NCI-H1105 (cell line): Measurements from ENCODE around the gene HSDL2.

Experiments used
- DNase-seq: peaks from one replicate; lab custom pipeline; 2025; lab: John Stamatoyannopoulos, UW

The HSDL2 gene

DNA sequence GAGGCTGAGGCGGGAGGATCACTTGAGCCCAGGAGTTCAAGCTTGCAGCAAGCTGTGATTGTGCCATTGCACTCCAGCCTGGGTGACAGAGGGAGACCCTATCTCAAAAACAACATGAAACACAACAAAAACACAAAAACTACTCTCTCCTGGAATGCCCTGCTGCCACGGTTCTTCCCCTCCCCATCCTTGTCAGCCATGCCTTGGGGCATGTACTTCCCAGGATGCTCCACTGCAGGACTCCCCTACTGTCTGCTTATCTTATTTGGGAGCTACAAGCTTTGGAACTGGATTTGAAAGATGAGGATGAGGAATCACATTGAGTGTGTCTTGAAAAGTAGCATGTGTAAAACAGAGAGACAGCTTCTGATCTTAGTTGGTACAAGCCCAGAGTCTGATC is 66.6 kb downstream of the HSDL2 start:
- DNase-seq: no peak

DNA sequence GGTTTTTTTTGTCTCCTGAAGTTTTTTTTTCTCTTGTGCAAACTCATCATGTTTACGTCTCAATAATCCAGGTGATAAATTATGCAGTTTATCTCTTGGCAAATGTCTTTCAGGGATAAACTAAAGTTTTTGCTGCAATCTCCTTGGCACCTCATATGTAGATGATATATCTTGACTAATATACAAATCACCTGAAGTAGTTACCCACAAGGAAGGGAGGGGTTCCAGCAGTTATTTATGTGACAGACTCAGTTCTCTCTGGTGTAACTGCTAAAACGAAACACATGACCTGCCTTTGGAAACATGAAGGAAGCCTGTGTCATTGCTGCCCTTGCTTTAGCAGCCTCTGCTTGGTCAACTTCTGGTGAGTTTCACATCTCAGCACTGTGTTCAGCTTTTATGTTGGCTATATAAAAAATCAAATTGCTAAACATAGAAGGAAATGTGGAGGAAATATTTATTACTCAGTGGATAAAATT is 67.4 kb downstream of the HSDL2 start:
- DNase-seq: no peak

DNA sequence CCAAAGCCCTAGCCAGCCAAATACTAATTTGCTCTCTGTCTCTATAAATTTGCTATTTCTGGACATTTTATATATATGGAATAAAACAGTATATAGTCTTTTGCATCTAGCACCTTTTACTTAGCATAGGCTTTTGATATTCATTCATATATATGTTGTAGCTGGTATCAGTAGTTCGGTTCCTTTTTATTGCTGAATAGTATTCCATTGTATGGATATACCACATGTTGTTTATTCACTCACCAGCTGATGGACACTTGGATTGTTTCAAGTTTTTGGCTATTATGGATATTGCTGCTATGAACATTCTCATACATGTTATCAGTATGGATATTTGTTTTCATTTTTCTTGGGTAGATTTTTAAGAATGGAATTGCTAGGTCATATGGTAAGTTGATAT is 82.9 kb downstream of the HSDL2 start:
- DNase-seq: no peak

DNA sequence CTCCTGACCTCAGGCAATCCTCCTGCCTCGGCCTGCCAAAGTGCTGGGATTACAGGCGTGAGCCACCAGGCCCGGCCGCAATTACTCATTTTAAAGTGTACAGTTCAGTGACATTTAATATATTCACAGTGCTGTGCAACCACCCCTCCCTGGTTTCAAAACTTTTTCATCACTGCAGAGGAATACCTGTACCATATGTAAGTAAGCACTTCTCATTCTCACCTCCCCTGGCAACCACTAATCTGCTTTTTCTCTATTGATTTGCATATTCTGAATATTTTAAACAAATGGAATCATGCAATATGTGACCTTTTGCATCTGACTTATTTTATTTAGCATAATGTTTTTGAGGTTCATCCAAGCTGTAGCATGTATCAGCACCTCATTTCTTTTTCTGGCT is 85.4 kb downstream of the HSDL2 start:
- DNase-seq: no peak

DNA sequence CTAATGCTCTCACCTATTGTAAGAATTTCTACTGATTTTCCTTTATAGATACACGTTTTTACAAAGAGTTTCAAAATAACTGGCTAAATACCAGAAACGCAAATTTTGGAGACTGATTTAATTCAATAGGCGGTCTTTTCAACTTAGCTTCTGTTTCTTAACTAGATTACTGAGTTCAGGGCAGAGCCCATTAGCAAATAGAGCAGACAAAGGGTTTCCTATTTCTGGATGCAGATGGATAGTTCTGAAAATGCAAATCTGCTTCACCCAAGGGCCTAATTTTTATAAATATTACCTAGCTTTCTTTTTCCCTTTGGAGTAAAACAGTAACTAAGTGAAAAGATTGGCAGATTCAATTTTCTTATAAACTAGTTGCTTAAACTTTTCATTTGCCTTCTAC is 93.1 kb downstream of the HSDL2 start:
- no peak for DNase-seq

DNA sequence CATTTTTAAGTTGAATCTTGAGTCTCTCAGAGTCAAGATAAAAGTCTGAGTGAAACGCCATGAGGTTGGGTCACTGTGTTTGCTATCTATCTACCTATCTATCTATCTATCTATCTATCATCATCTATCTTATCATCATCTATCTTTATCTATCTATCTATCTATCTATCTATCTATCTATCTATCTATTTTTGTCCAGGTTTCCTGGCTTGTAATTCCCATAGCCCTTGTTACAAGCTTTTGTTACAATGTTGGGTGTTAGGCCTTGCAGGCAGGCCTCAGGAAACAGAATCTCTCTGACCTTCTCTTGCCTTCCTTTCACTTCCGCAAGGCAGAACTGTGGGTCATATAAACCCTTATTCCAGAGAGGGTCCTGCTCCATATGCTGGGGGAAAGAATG is 94.1 kb downstream of the HSDL2 start:
- DNase-seq: no peak

DNA sequence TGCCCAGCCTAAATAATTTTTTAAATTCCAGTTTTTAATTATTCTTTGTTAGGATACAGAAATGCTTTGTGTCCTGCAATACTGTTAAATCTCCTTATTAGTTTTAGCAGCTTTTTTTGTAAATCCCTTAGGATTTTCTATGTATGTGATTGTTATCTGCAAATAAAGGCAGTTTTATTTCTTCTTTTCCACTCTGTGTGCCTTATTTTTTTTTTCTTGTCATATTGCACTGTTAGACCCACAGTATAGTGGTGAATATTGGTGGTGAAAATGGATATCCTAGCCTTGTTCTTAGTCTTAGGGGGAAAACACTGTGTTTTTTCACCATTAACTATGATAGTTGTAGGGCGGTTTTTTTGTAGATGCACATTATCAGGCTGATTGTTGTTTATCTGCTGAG is 95.4 kb downstream of the HSDL2 start:
- DNase-seq: no peak

DNA sequence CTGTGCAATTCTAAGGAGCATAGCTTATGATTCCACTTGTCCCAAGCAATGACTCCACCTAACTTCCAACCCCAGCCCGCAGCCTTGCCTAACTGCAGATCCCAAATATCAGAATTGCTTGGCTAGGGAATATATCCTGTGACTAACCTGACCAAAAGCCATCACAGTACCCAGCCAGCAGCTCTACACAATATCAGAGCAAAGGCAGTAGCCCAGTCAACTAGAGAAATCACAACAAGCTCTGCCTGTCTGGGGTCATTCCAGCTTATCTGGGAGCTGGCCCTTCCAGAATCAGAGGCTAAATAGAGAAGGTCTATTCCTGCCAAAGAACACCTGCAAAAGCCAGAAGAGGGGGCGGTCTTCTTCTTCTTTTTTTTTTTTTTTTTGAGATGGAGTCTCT is 97.4 kb downstream of the HSDL2 start:
- no peak for DNase-seq

DNA sequence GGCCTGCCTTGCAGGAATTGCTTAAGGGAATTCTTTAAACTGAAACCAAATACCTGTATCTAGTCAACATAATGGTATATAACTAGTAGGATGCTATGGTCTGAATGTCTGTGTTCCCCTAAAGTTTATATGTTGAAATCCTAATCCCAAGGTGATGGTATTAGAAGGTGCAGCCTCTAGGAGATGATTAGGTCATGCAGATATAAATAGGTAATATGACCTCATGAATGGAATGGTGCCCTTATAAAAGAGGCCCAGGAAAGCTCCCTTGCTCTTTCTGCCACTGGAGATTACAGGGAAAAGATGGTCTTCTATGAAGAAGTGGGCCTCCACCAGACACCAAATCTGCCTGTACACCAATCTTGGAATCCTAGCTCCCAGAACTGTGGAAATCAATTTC is 99.3 kb downstream of the HSDL2 start:
- no peak for DNase-seq

DNA sequence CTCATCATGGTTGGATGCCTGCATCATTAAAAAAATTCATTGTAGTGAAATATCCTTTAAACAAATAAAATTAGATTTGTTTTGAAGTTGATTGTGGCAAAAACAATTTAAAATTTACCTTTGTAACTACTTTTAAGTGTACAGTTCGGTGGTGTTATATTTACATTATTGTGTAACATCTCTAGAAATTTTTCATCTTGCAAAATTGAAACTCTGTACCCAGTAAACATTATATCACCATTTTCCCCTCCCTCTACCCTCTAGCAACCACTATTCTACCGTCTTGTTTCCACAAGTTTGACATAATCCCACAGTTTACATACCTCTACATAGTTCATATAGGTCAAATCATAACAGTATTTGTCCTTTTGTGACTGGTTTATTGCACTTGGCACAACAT is 104.7 kb downstream of the HSDL2 start:
- DNase-seq: no peak

DNA sequence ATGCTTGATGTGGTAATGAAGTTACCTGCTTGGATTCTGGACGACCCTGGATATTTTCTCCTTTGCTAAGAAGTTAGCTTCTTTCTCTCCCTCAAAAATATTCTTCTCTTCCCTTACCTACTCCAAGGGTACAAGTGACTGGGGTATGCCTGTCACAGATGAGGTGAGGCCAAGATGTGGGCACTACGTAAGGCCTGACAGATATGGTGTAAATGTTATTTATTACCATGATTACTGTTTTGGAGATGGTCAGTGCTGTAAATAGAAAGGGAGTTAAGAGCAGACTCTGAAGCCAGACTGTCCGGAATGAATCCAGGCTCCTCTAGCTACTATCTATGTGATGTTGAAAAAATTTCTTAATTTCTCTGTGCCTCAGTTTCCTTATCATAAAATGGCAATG is 105.7 kb downstream of the HSDL2 start:
- DNase-seq: no peak

DNA sequence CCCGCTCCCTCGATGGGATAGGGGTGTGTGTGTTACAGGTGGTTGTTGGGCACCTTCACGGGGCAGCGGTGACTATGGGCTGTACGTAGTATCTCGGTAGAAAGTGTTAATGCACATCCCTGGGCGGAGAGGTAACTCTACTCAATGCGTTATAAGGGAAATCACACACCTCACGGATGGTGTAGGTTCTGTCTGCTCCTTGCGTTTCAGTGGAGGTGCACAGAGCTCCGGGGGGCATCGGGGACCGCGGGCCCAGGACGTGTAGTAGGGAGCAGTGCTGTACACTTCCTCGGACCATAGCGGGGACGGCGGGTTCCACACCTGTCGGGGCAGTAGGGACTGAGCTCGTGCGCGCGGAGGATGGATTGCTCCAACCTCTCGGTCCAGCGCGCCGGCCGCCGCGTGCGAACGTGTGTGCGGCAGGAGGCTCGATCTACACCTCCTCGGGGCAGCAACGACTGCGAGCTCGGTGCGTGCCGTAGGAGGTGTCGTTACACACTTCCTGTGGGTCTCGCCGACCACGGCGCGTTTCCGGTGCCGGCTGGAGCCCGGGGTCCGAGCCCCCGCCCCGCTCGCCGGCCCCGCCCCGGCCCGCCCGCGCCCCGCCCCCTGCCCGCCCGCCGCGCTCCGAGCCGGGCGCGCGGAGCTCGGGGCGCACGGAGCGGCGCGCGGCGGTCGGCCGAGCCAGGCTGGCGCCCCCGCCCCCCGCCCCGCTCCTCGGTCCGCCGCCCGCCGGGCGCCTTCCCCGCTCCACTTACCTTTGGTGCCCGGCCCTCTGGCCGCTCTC is 106.5 kb downstream of the HSDL2 start, which contains the start of gene KIAA1958:
TSS of gene KIAA1958 (plus strand) at position 607 of the 787 bp plus-strand sequence. CDS start 87,254 bp downstream, outside the sequence.
- peak; percentile 78 for DNase-seq

DNA sequence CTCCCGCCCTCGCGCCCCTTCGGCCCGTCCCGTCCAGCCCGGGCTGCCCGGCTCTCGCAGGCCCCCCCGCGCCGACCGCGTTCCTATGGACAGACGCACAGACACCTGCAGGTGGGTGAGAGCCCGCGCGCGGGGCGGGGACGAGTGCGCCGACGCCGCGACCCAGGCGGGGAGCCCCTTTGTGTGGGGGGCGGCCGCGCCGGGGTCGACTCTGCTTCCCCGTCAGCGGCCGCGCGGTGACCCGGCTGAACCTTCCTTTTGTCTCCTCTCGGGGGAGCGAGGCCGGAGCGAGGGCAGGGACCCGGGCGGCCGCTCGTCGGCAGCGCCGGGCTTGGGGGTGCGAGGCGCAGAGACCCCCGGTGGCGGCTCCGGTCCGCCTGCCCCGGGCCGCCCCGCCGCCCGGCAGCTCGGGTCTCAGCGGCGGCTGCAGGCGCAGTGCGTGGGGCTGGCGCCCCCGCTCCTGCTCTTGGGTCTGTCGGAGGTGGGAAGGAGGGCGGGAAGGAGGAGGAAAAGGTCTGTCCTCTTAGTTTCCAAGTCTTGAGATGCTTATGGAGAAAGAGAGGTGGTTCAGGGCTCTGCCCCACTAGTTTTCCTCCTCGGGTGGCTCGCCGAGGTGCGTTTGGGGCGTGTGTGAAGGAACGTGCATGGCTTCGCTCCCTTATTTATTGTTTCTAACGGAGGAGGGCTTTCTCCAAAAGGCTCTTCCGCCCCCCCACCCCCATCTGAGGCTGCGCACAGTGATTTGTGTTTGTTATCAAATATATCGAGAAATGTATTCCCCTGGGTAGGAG is 107.3 kb downstream of the HSDL2 start:
- no peak for DNase-seq

DNA sequence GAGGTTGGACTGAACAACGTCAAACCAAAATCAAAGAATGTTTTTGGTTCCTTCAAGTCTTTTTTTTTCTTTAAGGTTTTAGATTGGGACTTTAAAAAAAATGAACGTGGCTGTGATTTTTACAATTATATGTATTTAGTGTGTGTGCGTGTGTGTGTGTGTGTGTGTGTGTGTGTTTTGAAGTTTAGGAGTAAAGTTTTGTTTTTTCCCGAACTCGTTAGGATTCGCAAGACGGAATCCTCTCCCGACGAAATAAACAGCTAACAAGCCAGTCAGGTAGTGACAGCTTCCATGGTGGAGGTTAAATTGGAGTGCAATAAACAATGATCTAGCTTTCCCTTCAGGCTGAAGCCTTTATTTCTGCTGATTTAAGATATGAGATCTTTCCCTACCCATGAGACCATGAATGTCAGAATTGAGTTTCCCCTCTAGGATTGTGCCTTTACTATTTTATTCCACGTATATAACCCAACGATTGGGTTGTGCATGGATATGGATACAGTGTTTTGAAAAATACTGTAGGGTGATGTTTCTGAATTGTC is 108.0 kb downstream of the HSDL2 start:
- DNase-seq: no peak

DNA sequence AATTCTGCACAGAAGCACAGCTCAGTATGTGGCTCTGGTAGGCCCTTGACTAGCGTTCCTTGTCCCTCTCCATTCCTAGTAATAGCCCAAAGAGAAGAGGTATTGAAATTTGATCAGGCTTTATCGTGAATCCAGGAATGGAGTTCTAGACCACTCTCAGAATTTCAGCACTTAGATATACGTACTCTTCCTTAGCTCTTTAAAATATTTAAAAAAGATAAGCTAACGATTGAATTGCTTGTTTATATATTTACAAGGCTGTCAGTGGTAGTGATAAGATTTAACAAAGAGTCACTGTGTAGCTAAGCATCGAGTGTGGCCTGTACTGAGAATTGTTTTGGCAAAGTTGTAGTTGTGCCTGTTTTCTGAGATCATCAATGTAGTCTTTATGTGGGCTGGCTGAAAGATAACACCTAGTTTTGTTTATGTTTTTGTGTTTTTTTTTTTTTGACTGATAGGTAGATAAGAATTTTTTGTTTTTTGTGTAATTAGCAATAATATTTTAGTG is 109.2 kb downstream of the HSDL2 start:
- no peak for DNase-seq

DNA sequence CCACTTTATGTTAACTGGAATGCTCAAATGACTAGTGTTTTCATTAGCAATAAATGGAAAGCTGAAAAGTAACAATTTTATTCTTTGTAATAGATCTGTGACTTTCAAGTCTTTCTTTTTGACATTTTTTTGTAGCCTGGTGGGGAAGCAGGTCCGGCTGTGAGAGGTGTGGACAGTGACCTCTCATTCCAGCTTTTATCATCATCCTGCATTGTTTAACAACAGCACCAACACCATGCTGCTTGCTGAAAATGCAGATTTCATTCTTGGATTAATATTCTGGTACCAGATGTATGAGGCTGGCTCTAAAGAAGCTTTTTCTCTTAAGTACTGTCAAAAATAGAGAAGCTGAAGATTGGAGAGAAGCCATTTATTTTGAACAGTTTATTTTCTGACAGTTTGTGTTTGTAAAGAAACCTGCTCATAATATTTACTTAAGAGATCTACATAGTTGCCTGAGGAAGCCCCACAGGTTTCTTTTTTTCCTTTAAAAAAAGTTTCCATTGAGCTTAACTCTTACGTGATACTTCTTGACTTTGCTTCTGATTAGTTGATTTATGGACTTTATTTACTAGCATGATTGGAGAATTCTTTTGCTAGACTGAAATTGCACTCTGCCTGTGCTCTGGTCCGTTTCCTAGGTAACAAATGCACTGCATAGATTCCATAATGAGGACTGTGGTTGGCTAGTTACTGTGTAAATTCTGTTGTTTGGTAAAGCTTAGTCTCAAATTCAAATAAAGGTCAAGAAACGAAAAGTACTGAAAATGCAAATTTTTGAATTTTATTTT is 110.2 kb downstream of the HSDL2 start:
- DNase-seq: no peak

DNA sequence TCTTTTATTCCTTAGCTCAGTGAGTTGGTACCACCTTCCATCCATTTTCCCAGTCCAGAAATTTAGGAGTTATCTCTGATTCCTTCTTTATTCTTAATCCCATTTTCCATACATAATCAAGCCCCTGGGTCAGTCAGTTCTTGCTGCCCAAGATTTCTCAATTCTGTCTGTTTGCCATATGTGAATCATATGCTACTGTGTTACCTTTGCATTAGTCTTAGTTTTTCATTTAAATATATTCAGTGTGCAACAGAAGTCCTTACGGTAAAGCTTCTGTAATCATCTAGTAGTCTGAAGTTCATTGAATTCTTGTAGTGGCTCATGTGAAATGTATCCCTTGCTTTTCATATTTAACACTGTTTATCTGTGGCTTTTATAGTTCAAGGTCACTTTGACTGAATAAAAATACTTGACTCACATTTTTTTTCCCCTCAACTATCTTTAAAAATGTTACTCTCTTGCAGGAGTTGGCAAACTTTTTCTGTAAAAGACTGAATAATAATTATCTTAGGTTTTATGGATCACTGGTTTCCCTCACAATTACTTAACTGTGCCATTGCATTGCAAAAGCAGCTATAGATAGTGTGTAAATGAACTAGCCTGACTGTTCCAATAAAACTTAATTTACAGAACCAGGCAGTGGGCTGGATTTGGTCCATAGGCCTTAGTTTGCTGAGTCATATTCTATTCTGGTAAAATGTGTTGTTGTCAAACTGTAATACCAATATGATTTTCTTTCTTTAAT is 113.7 kb downstream of the HSDL2 start:
- DNase-seq: no peak

DNA sequence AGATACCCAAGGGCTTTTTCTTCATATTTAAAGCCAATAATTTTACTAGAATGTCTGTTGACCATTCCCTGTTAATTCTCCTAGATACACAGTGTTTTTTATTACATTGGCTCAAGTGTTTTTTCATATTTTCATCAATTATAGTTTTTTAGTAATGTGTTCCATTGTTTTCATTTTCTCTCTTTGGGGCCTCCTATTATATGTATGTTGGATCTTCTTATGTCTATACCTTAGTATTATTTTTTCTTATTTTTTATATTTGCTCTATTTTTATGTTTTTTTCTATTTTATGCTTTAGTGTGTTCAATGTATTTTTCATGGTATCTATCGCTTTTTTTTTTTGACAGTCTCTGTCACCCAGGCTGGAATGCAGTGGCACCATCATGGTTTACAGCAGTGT is 114.2 kb downstream of the HSDL2 start:
- DNase-seq: no peak

DNA sequence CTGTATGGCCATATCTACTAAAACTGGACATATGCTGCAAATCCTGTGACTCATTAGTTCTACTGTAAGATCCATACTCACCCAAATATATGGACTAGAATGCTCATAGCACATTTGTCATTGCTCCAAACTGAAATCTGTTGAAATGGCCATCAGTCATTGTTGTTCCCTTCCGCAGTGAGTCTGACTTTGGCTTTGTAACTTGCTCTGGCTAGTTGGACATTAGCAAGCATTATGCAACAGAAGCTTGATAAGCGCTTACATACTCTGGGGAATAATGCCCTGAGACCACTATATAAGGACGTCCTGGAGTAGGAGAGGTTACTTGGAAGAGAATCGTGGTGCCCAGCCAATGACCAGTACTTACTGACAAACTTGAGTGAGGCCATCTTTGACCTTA is 115.7 kb downstream of the HSDL2 start:
- no peak for DNase-seq

DNA sequence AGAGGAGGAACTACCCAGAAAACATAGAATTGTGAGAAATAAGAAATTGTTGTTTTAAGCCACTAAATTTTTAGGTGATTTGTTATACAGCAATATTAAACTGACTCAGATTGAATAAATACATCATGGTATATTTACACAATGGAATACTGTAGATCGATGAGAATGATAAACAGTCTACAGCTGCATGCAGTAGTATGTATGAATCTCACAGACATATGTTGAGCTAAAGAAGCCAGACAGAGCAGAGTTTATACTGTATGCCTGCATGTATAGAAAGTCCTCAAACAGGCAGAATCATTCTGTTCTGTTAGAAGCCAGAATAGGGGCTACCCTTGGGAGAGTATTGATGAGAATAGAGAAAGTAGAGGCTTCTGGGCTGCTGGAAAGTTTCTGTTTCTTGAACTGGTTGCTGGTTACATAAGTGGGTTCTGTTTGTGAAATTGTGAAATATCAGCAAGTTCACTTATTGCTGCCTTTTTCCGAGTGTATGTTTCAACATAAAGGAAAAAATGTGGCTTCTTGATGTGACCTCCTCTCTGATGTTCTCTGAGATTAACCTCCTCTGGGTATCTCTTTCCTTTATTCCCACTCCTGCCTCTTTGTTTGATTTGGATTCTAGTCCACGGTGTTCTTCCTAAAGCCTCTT is 116.3 kb downstream of the HSDL2 start:
- no peak for DNase-seq

DNA sequence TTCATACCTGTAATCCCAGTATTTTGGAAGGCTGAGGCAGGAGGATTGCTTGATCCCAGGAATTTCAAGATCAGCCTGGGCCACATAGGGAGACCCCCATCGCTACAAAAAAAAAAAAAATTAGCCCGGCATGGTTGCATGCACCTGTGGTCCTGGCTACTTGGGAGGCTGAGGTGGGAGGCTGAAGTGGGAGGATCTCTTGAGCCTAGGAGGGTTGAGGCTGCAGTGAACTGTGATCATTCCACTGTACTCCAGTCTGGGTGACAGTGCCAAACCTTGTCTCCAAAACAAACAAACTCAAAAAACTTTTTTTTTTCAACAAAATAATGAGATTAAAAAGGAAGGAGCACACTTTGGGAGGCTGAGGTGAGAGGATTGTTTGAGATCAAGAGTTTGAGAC is 120.9 kb downstream of the HSDL2 start:
- no peak for DNase-seq
